HG03575 (cell line): ENCODE results near the gene ADAMTS16.

Experiments
- ATAC-seq: cut with Tn5 transposase; IDR thresholded peaks from one replicate; pipeline ENCODE4 v1.9.1; 2021; ENCODE audit not compliant: unreplicated experiment, insufficient number of reproducible peaks, low FRiP score; ENCODE audit errors: extremely low read depth

Gene ADAMTS16

DNA sequence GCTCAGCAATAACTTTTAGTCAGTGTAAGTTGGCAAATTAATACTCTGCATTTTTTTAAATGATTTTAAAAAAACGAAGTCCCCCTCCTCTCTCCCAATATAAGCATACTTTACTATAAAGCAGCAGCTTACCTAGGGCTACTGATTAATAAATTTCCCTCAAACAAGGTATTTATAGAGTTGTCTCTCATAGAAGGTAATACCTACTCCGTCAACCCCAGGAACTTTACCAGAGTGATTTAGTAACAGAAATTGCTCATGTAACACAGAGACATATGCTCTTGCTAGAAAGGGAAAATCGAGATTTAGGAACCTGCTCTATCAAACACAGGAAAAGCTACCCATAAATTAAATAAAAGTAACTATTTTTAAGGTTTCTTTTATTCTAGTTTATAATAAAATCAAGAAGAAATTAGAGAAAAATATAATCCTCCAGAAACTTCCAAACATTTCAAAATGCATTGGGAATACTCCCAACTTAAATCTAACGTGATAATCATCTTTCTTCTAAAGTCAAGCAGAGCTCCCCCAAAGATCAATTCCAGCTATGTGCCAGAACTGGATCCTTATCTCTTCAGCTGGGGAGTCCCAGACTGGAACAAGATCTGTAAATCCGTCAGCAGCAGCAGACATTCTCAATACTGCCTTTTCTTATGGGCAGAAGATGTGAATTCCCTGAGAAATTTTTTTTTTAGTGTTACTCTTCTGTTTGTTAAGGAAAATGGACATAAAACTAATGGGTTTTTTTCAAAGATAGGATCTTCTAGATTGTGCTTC lies 69.6 kb downstream of the ADAMTS16 start:
- no peak for ATAC-seq

DNA sequence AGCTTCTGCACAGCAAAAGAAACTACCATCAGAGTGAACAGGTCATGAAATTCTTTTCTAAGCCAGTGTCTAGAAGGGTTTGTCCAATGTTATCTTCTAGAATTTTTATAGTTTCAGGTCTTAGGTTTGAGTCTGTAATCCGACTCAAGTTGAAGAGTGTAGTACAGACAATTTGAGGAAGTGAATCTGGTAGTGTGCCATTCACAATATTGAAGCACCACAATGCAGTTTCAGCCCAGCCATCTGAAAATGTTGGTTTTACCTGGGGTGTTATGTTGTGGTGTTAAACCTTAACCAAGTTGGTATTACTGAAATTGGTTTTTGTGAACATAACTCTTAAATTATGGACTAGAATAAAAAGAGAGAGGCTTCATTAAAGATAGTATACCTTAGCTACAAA lies 77.2 kb downstream of the ADAMTS16 start:
- peak; percentile 97 for ATAC-seq

DNA sequence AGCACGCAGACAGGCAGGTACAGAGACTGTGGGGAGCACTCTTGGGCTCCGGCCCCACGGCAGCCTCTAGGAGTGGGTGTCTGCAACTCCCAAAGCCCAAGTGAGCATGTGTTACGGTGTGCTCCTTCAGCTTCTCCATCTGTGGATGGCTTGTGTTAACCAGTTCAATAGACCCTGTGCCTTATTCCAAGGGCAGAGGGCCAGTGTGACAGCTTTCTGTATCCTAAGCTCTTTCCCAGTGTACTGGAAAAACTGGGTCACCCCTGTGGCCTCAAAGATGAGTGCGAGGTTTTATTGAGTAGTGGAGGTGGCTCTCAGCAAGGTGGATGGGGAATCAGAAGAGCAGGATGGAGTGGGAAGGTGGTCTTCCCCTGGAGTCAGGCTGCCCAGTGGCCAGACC lies 78.3 kb downstream of the ADAMTS16 start:
- ATAC-seq: no peak

DNA sequence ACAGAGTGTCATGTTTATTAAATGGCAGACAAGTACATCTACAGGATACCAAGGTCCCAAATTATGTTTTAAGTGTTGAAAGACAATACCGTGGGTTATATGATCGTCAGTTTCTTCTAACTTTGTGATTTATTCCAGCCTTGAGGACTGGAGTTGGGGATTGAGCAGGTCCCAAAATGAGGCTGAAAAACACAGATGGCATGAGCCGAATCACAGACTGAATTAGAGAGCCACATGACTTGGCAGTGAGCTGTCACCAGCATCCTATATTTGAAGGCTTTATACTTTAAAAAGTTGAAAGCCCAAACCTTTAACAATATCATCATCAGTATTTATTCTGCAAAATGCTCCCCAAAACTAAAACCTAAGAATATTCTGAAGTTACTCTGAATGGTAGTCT lies 79.4 kb downstream of the ADAMTS16 start:
- ATAC-seq: no peak

DNA sequence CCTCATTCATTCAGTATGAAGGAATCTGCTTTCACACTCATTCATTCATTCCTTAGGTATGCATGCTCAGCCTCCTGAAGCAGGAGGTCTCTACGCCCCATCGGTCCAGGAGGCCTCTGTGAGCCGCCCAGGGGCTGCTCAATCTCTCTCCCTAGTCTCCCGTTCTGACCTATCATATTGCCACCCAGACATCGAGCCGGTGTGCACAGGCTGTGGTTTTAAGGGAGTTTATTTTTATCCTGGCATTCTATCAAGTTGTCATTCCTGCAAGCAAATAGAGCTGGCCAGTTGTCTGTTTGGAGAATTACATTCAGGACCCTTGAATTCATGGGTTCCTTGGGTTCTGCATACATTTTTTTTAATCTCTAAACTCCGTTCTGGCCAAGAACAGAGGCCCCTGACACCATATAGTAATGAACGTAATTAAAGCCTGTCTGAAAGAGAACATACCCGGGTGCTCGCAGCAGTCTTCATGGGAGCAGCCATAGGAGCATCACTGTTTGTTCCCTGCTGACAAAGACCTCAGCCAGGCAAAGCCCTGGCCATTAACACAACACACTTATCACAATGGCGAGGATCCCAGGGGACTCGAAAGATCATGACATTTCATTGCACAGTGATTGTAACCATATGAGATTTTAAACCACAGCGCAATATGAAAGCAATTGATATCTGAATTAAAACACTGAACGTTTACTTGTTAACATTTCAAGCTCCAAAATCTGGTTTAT lies 80.9 kb downstream of the ADAMTS16 start:
- ATAC-seq: no peak

DNA sequence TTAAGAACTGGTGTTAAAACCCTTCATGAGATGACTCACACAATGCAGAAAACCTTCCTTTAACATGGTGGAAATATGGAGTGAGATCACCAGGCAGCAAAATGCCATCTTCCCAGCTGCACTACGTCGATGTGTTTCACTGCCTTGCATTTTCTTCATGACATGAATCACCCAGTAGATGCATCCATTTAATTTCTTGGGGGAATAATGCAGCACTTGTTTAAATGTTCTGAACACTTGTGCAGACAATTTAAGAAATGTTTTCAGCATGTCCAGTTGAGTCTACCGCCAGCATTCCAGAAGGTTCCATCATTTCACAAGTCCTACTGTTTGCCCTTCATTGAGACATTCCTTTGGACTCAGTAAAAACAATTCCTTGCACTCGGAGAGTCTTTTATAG lies 81.6 kb downstream of the ADAMTS16 start:
- ATAC-seq: no peak

DNA sequence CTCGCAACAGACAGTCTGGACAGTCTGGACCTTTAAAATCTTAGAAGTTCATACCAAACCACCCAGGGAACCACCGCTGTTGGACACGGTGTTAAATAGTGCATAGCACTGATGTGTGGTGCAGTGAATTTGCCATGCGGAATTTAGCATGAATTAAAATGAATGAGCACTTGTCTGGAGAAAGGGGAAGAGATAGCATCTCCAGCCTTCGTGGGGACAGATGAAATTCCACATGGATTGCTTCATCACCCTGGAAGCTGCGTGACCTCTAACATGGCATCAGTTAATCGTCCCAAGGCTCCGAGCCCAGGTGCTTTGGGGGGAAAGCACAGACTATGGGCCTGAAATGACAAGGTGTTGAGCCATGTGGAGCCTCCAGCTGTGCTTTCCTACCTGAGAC lies 91.4 kb downstream of the ADAMTS16 start:
- ATAC-seq: no peak

DNA sequence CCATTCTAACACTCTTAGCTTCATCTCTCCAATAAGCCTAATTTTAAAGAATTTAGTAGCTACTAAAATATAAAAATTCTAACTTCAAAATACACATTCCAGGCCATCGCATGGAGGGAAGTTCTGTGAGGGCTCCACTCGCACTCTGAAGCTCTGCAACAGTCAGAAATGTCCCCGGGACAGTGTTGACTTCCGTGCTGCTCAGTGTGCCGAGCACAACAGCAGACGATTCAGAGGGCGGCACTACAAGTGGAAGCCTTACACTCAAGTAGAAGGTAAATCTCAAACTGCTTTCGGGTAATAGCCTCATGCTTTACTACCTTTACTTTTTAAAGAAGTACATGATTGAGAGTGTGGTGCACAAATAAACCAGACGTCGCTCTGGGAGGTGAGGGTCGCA lies 94.8 kb downstream of the ADAMTS16 start:
- no peak for ATAC-seq

DNA sequence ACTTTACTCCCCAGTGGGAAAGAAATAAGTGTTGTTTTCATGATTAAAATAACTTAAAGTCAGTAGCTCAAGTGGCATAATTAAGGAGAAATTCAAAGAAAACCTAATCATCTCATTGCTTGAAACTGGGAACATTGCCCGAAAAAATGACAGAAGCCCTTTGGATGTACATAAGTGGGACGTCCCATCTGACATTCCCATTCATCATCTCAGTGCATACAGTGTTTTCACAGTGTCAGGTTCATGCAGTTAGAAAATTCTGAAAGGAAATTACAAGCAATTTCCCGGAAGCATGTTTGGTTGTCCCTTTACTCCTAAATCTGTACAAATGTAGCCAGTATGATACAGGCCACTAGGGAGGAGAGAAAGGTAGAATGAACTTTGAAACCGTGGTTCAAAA lies 95.6 kb downstream of the ADAMTS16 start:
- no peak for ATAC-seq

DNA sequence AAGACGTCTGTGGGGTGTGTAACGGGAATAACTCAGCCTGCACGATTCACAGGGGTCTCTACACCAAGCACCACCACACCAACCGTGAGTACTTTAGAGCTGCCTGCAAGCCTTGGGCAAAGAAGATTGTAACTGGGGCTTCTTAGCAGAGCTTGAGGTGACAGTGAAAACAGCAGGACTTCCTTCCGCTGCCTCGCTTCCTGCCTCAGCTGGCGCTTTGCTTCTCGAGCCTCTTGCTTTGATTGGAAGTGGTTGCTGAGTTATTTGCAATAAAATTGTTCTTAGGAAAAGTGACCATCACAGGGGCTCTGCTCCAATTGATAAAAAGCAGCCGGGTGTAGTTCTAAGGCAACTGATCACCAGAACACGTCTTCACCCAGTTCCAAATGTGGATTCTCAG lies 99.1 kb downstream of the ADAMTS16 start:
- no peak for ATAC-seq

DNA sequence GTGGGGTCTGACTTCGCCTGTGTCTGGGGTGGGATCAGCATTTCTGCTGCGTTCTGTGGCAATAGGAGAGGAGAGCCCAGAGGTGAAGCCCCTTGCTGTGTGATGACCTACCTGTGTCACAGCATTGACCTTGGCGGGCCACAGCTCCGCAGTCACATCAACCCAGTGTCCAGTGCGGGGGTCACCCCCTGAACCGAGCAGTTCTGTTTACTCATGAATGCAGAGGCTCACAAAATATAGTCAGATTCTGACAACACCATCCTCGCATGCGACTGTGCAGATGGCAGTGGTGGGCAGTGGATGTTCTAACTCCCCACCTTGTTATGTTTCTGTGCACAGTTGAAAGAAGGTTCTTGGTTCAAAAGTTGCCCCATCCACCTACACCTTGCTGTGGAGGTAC lies 100.1 kb downstream of the ADAMTS16 start:
- ATAC-seq: no peak

DNA sequence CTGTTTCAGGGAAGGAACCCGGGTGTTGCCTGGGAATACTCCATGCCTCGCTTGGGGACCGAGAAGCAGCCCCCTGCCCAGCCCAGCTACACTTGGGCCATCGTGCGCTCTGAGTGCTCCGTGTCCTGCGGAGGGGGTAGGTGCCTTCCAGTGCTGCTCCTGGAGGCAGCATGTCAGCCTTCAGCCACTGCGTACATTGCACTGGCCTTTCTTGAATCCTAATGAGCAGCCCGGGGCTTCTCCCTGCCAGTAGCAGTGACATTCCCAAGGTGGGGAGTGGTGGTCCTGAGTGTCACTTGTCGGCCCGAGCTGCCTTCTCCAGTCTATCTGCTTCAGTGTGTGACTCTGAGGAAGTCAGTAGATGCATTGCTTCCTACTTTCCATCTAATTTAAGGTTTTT lies 101.9 kb downstream of the ADAMTS16 start:
- no peak for ATAC-seq

DNA sequence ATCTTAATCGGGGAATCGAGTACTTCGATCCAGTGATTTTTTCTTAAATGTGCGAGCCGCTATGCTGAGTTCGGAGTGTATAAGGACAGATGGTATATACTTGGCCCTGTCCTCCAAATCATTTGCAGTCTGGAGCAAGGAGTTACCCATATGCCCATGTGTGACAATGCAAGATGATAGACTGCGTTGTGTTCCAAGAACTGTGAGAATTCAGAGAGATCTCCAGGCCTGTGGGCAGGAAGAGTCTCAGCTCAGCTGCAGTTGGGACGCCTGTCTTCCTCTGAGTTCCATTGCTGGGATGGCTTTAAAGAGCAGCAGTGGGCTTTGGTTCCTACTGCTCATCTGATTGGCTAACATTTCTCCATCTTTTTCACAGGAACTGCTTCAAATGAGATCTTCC lies 106.6 kb downstream of the ADAMTS16 start:
- no peak for ATAC-seq

DNA sequence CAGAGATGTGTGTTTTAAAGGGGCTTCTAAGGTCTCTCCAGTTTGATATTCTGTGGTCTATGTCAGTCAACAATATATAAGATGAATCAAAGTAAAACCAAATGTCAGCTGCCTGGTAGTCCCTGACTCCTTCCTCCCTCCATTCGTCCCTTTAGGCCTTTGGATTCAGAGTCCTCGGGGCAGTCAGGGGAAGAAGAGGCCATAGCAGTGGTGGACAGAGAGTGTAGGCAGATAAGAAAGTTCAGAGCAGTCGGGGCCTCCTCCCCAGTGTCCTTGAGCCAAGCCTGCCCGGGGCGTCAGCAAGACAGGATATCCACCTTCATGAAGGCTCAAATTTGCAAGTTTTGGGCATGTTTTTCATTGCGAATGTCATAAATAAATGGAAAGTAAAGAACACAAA lies 110.6 kb downstream of the ADAMTS16 start:
- no peak for ATAC-seq

DNA sequence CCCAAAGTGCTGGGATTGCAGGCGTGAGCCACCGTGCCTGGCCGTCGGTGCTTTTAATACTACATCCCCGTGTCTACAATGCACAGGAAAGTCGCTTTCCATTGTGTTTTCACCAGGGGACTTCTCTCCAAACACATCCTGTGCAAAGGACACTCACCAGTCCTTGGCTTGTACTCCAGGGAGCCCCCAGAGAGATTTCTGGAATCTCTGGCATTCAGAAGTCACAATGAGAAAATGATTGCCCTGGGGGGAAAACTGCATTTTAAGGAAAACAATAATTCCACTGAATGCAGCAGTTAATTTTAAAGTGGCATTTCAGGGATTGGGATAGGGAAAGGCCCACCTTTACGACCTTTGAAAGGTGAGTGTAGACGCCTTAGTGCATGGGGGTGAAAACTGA lies 112.0 kb downstream of the ADAMTS16 start:
- no peak for ATAC-seq

DNA sequence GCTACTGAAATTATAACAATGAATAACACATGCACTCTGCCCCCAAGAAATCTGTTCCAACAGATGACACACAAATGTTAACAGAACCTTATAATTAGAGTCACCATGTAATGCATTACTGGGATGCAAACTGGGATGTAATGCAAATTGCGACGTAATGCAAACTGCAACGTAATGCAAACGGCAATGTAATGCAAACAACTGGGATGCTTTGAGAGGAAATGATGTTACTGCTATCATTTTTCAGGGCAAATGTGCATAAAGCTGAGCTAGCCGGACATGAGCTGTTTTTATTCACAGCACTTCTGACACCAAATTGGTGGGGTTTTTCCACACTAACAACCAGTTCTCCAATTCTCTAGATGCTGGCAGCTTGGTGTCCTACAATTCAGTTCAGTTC lies 117.2 kb downstream of the ADAMTS16 start:
- ATAC-seq: no peak

DNA sequence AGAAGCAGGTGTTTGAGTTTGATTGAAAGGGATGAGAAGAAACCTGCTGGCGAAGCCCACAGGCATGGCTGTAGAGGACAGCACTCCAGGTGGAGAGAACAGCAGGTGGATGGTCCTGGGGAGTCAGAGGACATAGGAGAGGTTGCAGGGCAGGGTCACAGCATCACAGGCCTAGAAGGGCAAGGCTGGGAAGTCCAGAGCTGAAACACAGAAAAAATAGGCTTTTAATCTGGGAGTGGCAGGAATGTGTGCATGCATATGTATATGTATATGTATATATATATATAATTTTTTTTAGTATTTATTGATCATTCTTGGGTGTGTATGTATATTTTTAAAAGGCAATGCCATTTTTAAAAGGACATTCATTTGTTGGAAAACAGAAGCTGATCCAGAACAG lies 118.4 kb downstream of the ADAMTS16 start:
- ATAC-seq: no peak

DNA sequence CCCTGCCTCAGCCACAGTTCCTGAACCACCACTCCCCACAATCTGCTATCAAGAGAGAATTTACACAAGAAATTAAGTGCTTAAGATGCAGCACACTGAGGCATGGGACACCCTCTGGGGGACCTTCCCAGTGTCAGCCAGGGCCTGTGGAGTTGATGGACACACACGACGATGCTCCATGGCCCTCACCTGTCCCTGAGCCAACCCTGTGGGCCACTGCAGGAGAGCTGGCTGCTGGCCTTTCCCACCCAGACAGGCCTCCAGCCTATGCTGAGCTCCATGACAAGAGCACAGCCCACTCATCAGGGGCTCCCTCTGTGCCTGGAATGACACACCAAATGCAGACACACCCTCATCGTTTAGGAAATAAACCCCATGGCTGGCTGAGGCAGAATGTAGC lies 124.6 kb downstream of the ADAMTS16 start:
- no peak for ATAC-seq

DNA sequence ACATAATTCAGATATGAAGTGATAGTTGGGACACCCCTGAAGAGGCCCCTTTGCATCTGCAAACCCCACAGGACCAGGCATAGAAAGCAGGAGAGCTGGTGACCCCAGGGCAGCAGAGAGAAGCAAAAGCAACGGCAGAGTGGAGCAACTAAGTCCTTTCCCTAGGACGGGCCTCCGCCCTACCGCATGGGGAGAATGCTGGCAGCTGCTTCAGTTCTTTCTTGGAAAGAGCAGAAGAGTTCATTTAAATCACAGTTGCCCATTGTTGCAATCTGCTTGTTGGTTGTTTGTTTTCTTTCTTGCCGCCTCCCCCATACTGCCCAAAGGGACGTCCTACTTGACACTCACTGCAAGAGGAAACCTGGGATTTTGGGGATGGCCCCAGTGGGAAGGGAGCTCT lies 126.2 kb downstream of the ADAMTS16 start:
- no peak for ATAC-seq

DNA sequence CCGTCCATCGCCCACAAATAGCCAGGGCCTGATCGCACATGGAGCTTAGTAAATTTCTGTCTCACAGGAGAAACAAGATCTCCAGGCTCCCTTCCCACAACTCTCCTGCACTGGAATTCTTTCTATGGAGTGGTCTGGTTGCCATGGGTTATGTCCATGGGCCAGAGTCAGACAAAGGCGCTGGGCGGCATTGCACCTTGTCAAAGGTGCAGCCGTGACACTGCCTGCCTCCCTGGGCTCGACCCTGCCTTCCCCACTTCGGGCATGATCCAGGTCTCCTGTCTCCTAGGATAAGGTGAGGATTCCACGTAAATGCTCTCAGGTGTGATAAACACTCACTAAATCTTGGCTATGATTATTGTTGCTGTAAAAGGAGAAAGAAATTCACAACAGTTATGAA lies 130.0 kb downstream of the ADAMTS16 start:
- no peak for ATAC-seq
